ENCODE measurements around the gene EME1. TPM values are rescaled to one million over a fixed set of nuclear protein-coding genes. Genes with fewer than 3 reads are reported as not detected.
A peak's percentile ranks its signal among the peaks of the same experiment; 100 is the strongest.
"Not testable (repeated sequence)": the region's sequence is repeated elsewhere in the genome, so short reads cannot be mapped to it uniquely, and the experiment has no call there.

EME1 gene
- total RNA-seq, 2 experiments from 2014 or later: 34.0 to 40.8 TPM

DNA sequence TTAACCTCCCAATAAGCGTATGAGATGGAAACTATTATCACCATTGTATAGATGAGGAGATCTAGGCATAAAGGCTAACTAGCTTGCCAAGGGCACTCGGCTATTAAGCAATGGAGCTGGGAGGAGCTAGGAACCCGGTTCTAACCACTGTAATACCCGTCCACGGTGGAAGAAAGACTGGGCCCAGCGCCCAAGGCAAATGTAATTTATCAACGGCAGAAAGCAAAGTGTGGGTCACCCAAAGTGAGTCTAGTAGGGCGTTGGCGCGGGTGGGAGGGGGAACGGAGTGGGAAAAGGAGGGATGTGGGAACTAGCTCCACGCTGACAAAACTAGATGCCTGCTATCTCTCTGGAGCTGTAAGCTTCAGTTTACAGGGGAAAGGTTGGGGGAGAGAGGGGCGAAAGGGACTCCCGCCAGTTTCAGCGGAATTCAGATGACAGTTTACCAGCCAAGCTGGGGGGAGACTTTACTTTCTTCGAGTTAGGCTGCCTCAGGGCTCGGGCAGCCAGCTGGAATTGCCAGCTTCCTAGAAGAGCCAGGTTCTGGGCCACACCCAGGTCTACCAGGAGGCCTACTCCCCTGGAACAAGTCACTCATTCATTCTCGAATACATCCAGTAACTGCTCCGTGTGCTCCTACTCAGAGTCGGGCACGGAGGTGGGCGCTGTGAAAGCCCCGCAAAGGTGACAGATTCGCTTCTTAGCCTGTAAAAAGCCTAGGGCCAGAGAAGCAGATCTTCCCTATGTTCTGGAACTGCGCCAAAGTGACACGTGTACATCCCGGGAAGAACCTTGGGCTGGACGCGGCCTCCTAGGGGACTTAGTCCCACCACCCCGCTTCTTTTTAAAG lies 23.5 kb downstream of the EME1 start:
- CTCF ChIA-PET: interaction anchor here (0.6 to 4.9 kb wide), 46 partner anchors 8 to 323 kb away, joined by 3 to 55 read pairs (median 4); partner anchors contain the start of genes ACSF2, CACNA1G, COL1A1 and EME1

DNA sequence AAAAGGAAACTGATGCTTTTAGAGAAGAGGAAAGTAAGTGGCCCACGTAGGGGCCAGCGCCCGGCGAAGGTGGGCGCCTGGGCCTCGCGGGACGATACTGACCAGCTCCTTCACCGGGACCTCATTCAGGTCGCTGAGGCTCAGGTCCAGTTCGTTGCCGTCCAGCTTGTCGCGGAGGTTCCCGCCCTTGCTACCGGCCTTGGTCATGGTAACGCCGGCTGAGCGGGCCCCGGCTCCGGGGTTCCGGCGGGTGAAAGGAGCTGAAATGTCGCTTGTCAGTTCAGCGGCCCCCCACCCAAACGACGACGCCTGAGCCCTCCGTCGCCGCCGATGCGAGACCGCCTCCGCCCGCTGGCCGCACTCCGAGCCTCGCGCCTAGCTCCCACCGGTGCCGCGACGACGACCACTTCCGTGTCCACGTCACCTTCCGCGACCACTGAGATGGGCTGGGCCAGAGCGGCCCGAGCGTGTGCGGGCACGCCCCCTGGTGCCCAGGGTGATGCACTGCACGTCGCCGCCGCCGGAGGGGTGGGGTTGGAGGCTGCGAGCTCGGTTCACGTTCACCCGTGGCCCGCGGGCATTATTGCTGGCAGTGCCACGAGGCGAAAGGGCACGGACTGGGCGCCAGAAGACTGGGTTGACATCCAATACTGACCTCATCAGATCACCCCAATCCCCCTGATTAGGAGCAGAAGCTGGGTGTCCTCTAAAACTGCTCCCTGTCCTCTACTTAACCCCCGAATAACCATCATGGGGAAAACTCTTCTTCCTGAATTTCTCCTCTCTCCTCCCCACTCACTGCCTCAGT lies 24.3 kb downstream of the EME1 start, which contains the start of gene LRRC59:
Gene LRRC59 (minus strand): TSS at position 413 of the 808 bp plus-strand sequence. CDS start 206 bp downstream, at position 207.
- peak; percentile 97 for ATAC-seq
- no peaks in the 10 kb centered on the region for H3K9me3 Mint-ChIP-seq (ENCODE audit: low read depth)
- peaks cover 28% of the 10 kb centered on the region for H3K36me3 Mint-ChIP-seq
- CTCF ChIA-PET: interaction anchor here (0.6 to 4.9 kb wide), 51 partner anchors 9 to 322 kb away, joined by 3 to 55 read pairs (median 4); partner anchors contain the start of genes ACSF2, CACNA1G, COL1A1 and EME1
- H3K27me3 Mint-ChIP-seq: no peaks in the 10 kb centered on the region
- H3K4me3 Mint-ChIP-seq: peak within 1 kb of the TSS; percentile 90
- peaks cover 33% of the 10 kb centered on the region for H3K4me1 Mint-ChIP-seq
- H3K27ac Mint-ChIP-seq: peak within 1 kb of the TSS; percentile 89
- DNase-seq: peak; percentile 95

More for the DNA sequence above, 23.5 kb downstream of the EME1 start:
- ATAC-seq (peak; percentile 13), DNase-seq (peak; percentile 44)
- Mint-ChIP-seq H3K4me3 (peak overlapping the region; percentile 90), H3K27ac (peak overlapping the region; percentile 89), H3K27me3 (no peaks in the 10 kb centered on the region), H3K36me3 (peaks cover 32% of the 10 kb centered on the region), H3K4me1 (peaks cover 33% of the 10 kb centered on the region), H3K9me3 (ENCODE audit: low read depth) (no peaks in the 10 kb centered on the region)

- H3K4me3 Mint-ChIP-seq: peak overlapping the region; percentile 90
- peaks cover 22% of the 10 kb centered on the region for H3K36me3 Mint-ChIP-seq
- ATAC-seq (no peak), DNase-seq (no peak)
- peak overlapping the region; percentile 89 for H3K27ac Mint-ChIP-seq
- peaks cover 33% of the 10 kb centered on the region for H3K4me1 Mint-ChIP-seq
- H3K9me3 Mint-ChIP-seq (ENCODE audit: low read depth): no peaks in the 10 kb centered on the region
- peaks cover 3% of the 10 kb centered on the region for H3K27me3 Mint-ChIP-seq
- CTCF ChIA-PET: interaction anchor here (0.8 to 4.9 kb wide), 40 partner anchors 9 to 297 kb away, joined by 3 to 55 read pairs (median 4); partner anchors contain the start of genes ACSF2, CACNA1G, COL1A1 and EME1
Observed at GRCh38 chr17:50397919-50398285, 24.9 kb downstream of the EME1 start.

DNA sequence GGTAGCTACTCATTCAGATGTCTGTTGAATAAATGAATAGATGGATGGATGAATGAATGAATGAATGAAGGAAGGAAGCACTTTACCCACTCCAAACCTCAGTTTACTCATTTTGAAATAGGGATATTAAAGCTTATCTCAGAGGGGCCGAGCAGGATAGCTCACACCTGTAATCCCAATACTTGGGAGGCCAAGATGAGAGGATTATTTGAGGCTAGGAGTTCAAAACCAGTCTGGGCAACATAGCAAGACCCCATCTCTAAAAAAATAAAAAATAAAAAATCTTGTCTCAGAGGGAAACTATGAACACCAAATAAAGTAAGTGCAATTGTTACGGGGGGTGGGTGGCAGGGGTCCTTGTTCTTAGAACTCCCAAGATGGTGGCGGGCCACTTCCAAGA lies 25.6 kb downstream of the EME1 start:
- H3K9me3 Mint-ChIP-seq (ENCODE audit: low read depth); DNase-seq; ATAC-seq; H3K27me3 Mint-ChIP-seq; H3K4me3 Mint-ChIP-seq; H3K27ac Mint-ChIP-seq: not testable (repeated sequence)
- Mint-ChIP-seq H3K36me3 (peaks cover 15% of the 10 kb centered on the region), H3K4me1 (peaks cover 28% of the 10 kb centered on the region)
- CTCF ChIA-PET: interaction anchor here (1.2 to 4.9 kb wide), 9 partner anchors 8 to 102 kb away, joined by 4 to 55 read pairs (median 11); partner anchors contain the start of genes EME1 and MRPL27

DNA sequence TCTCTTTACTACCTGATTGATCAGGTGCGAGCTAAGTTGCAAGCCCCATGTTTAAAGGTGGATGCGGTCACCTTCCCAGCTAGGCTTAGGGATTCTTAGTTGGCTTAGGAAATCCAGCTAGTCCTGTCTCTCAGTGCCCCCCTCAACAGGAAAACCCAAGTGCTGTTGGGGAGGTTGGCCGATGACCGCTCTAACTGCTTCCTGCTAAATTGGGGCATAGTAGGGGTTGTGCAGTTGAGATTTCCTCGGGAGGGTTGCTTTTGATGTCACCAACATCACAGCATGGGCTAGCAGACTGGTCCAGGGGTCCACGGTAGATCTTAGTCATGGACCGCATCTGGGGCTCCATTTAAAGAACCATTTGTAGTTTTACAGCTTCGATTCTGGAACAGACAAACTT lies 26.6 kb downstream of the EME1 start:
- H3K36me3 Mint-ChIP-seq; H3K4me3 Mint-ChIP-seq; H3K27me3 Mint-ChIP-seq; ATAC-seq; DNase-seq; H3K27ac Mint-ChIP-seq; H3K9me3 Mint-ChIP-seq (ENCODE audit: low read depth): not testable (repeated sequence)
- CTCF ChIA-PET: interaction anchor here (3.9 to 4.9 kb wide), 2 partner anchors 22 to 37 kb away, joined by 46 to 55 read pairs; no protein-coding TSS in a partner anchor
- H3K4me1 Mint-ChIP-seq: peaks cover 22% of the 10 kb centered on the region

- H3K36me3 Mint-ChIP-seq; H3K4me3 Mint-ChIP-seq; H3K9me3 Mint-ChIP-seq (ENCODE audit: low read depth); DNase-seq; H3K4me1 Mint-ChIP-seq; H3K27ac Mint-ChIP-seq; ATAC-seq: not testable (repeated sequence)
- CTCF ChIA-PET: interaction anchor here (0.8 to 5.4 kb wide), 2 partner anchors 8 to 299 kb away, joined by 3 to 28 read pairs; partner anchors contain the start of gene LRRC59
- peaks cover 27% of the 10 kb centered on the region for H3K27me3 Mint-ChIP-seq
Observed at GRCh38 chr17:50405351-50405750, 32.3 kb downstream of the EME1 start.

DNA sequence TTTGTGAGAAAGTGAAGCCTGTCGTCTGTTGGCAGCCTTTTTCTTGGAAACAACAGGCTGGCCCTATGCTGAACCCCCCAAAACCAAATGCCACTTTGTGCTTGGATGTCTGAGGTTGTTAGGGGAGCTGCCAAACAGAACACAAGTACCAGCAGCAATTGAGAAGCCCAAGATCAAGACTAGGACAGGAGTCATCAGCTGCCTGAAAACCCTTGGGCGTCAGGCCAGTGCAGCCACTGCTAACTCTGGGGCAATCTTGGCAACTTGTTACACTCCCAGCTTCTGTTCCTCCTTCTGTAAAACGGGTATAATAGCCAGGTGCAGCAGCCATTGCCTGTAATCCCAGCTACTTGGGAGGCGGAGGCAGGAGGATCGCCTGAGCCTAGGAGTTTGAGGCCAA lies 33.5 kb downstream of the EME1 start:
- no peak overlapping the region for H3K27ac Mint-ChIP-seq
- CTCF ChIA-PET: interaction anchor here (1.1 to 5.4 kb wide), 2 partner anchors 9 to 206 kb away, joined by 3 to 28 read pairs; partner anchors contain the start of gene LRRC59
- no peak for DNase-seq
- H3K4me1 Mint-ChIP-seq: no peaks in the 10 kb centered on the region
- peaks cover 28% of the 10 kb centered on the region for H3K27me3 Mint-ChIP-seq
- no peaks in the 10 kb centered on the region for H3K36me3 Mint-ChIP-seq
- H3K4me3 Mint-ChIP-seq: no peak overlapping the region
- H3K9me3 Mint-ChIP-seq (ENCODE audit: low read depth): no peaks in the 10 kb centered on the region
- no peak for ATAC-seq

DNA sequence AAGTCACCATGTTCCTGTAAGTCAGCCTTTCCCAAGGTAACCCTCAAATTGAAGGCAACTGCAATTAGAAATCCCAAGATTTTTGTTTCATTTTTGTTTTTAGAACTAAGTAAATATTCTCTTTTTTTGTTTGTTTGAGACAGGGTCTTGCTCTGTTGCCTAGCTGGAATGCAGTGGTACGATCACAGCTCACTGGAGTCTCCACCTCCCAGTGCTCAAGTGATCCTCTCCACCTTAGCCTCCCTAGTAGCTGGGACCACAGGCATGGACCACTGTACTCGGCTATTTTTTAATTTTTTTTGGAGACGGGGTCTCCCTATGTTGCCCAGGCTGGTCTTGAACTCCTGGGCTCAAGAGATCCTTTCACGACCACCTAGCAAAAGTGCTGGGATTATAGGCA lies 34.9 kb downstream of the EME1 start:
- DNase-seq (no peak), ATAC-seq (no peak)
- Mint-ChIP-seq H3K4me3 (no peak overlapping the region), H3K36me3 (no peaks in the 10 kb centered on the region), H3K9me3 (ENCODE audit: low read depth) (no peaks in the 10 kb centered on the region), H3K27ac (no peak overlapping the region), H3K27me3 (peaks cover 30% of the 10 kb centered on the region), H3K4me1 (no peaks in the 10 kb centered on the region)
- CTCF ChIA-PET: interaction anchor here (5.4 kb wide), 1 partner anchor 11 kb away, joined by 28 read pairs; the partner anchor contains the start of gene LRRC59

DNA sequence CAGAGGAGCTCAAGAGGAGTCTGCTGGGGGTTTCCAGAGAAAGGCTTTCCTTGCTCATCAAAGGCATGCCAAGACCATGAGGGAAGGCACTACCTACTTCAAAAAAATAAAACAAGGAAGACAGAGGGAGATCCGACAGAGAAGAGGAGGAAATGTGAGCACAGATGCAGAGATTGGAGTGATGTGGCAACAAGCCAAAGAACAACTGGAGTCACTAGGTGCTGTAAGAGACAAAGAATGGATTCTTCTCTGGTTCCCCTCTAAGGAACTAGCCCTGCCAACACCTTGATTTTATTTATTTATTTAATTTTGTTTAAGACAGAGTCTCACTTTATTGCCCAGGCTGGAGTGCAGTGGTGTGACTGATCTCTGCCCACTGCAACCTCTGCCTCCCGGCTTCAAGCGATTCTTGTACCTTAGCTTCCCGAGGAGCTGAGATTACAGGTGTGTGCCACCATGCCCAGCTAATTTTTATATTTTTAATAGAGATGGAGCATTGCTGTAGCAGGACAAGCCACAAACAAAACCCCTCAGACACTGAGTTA lies 39.2 kb downstream of the EME1 start:
- H3K27ac Mint-ChIP-seq: no peak overlapping the region
- H3K9me3 Mint-ChIP-seq (ENCODE audit: low read depth): no peaks in the 10 kb centered on the region
- no peak for DNase-seq
- H3K36me3 Mint-ChIP-seq: no peaks in the 10 kb centered on the region
- H3K4me1 Mint-ChIP-seq: no peaks in the 10 kb centered on the region
- no peak overlapping the region for H3K4me3 Mint-ChIP-seq
- CTCF ChIA-PET: interaction anchor here (0.6 to 1.4 kb wide), 3 partner anchors 14 to 23 kb away, joined by 3 to 4 read pairs (median 4); partner anchors contain the start of gene LRRC59
- ATAC-seq: no peak
- H3K27me3 Mint-ChIP-seq: peaks cover 17% of the 10 kb centered on the region

DNA sequence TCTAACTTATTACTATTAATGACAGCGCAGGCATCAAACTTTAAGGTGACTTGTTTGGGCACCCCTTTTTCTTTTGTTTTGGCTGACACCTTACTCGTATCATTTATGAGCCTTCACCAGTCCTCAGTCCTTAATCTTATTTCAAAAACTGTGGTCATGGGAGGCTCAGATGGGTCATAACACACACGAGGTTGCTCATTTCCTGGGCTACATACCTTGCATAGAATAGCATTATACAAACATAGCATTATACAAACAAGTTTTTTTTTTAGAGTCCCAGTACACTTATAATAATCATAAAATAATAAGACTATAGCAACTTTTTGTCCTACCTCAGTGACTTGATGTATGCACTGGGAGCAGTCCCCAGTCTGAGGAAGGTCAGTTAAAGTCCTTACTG lies 41.8 kb downstream of the EME1 start:
- no peaks in the 10 kb centered on the region for H3K9me3 Mint-ChIP-seq (ENCODE audit: low read depth)
- H3K27me3 Mint-ChIP-seq: peaks cover 19% of the 10 kb centered on the region
- no peak overlapping the region for H3K4me3 Mint-ChIP-seq
- ATAC-seq (no peak), DNase-seq (no peak)
- H3K27ac Mint-ChIP-seq: no peak overlapping the region
- CTCF ChIA-PET: interaction anchor here (1.2 kb wide), 1 partner anchor 18 kb away, joined by 3 read pairs; the partner anchor contains the start of gene LRRC59
- no peaks in the 10 kb centered on the region for H3K4me1 Mint-ChIP-seq
- peaks cover 5% of the 10 kb centered on the region for H3K36me3 Mint-ChIP-seq

DNA sequence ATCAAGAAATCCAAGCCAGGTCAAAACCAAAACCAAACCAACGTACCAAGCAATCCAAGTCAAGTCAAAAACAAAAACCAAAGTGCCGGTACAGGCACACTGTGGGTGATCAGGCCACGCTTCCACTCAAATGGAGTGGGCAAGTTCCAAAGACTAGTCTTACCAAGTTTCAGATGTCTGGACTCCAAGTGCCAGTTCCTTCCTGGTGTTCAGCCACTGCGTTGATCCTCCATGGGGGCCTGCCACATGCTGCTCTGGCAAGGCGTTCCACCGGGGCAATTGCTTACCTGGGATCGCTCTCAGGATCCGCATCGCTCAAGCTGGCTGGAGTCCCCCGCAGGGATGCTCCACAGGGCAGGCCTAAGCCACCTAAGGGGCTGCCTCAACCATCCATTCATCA lies 46.5 kb downstream of the EME1 start:
- H3K9me3 Mint-ChIP-seq (ENCODE audit: low read depth); H3K27me3 Mint-ChIP-seq; H3K27ac Mint-ChIP-seq; H3K36me3 Mint-ChIP-seq; CTCF ChIA-PET; ATAC-seq; DNase-seq; H3K4me3 Mint-ChIP-seq: not testable (repeated sequence)
- H3K4me1 Mint-ChIP-seq: peaks cover 15% of the 10 kb centered on the region

GRCh38 chr17:50420419-50421112 lies 47.5 kb downstream of the EME1 start:
- DNase-seq: no peak
- H3K4me3 Mint-ChIP-seq: peak overlapping the region; percentile 69
- no peak for ATAC-seq
- peaks cover 5% of the 10 kb centered on the region for H3K36me3 Mint-ChIP-seq
- no peaks in the 10 kb centered on the region for H3K9me3 Mint-ChIP-seq (ENCODE audit: low read depth)
- H3K27ac Mint-ChIP-seq: peak overlapping the region; percentile 93
- peaks cover 9% of the 10 kb centered on the region for H3K27me3 Mint-ChIP-seq
- H3K4me1 Mint-ChIP-seq: peaks cover 23% of the 10 kb centered on the region
- CTCF ChIA-PET: interaction anchor here (1.0 to 3.5 kb wide), 3 partner anchors 11 to 59 kb away, joined by 3 to 55 read pairs (median 9); partner anchors contain the start of gene LRRC59
